GM21515 (cell line): ENCODE data around the gene DCK.
"Not testable (repeated sequence)": the region's sequence is repeated elsewhere in the genome, so short reads cannot be mapped to it uniquely, and the experiment has no call there.

Experiments
- ATAC-seq: cut with Tn5 transposase; IDR thresholded peaks from one replicate; pipeline ENCODE4 v1.9.1; 2021; ENCODE audit not compliant: unreplicated experiment

DCK gene

GRCh38 chr4:70999639-71000038, 6.2 kb downstream of the DCK start:
- ATAC-seq: not testable (repeated sequence)

- not testable (repeated sequence) for ATAC-seq
These were observed 7.9 kb downstream of the DCK start for GRCh38 chr4:71001363-71001762.

- ATAC-seq: no peak
These were observed 10.9 kb downstream of the DCK start for GRCh38 chr4:71004281-71004851.

- ATAC-seq: not testable (repeated sequence)
These were observed 11.6 kb downstream of the DCK start for GRCh38 chr4:71005025-71005424.

GRCh38 chr4:71006203-71006907, 12.9 kb downstream of the DCK start:
- peak; percentile 79 for ATAC-seq

- ATAC-seq: no peak
These were observed 14.7 kb downstream of the DCK start for GRCh38 chr4:71008196-71008595.

GRCh38 chr4:71009086-71009485, 15.6 kb downstream of the DCK start:
- ATAC-seq: no peak

GRCh38 chr4:71009890-71010588, 16.6 kb downstream of the DCK start:
- ATAC-seq: peak; percentile 47

GRCh38 chr4:71011451-71011850, 18.0 kb downstream of the DCK start:
- ATAC-seq: no peak

GRCh38 chr4:71017391-71017790, 23.9 kb downstream of the DCK start:
- ATAC-seq: not testable (repeated sequence)

- no peak for ATAC-seq
These were observed 27.2 kb downstream of the DCK start for GRCh38 chr4:71020611-71021010.

GRCh38 chr4:71025654-71026053, 32.2 kb downstream of the DCK start:
- ATAC-seq: no peak

GRCh38 chr4:71026086-71026485, 32.6 kb downstream of the DCK start:
- no peak for ATAC-seq

- ATAC-seq: no peak
These were observed 34.2 kb downstream of the DCK start for GRCh38 chr4:71027611-71028010.

GRCh38 chr4:71029504-71029903, 36.1 kb downstream of the DCK start:
- ATAC-seq: no peak

GRCh38 chr4:71032106-71032505, 38.7 kb downstream of the DCK start:
- not testable (repeated sequence) for ATAC-seq

- ATAC-seq: no peak
These were observed 51.8 kb downstream of the DCK start for GRCh38 chr4:71045256-71045655.

GRCh38 chr4:71049395-71049794, 55.9 kb downstream of the DCK start:
- no peak for ATAC-seq

- ATAC-seq: no peak
These were observed 57.4 kb downstream of the DCK start for GRCh38 chr4:71050809-71051208.

GRCh38 chr4:71052034-71052433, 58.6 kb downstream of the DCK start:
- ATAC-seq: no peak

GRCh38 chr4:71052716-71053115, 59.3 kb downstream of the DCK start:
- ATAC-seq: no peak

- ATAC-seq: not testable (repeated sequence)
These were observed 60.2 kb downstream of the DCK start for GRCh38 chr4:71053613-71054012.
